Endothelial cell (in vitro differentiated cells): ENCODE measurements around the gene DLGAP1. TPM values are rescaled to one million over a fixed set of nuclear protein-coding genes. Genes with fewer than 3 reads are reported as not detected.

Experiments used
- DNase-seq: peaks from one replicate; pipeline ENCODE4 v3.0.0; 2021; ENCODE audit warnings: low spot score
- H3K27ac Mint-ChIP-seq: one replicate; pipeline ENCODE4 v1.8.0; 2021; ENCODE audit warnings: mixed read lengths, inconsistent platforms; ENCODE audit not compliant: unreplicated experiment
- H3K27me3 Mint-ChIP-seq: one replicate; pipeline ENCODE4 v1.8.0; 2021; ENCODE audit warnings: mild to moderate bottlenecking, moderate library complexity, mixed read lengths, inconsistent platforms; ENCODE audit not compliant: unreplicated experiment
- H3K36me3 Mint-ChIP-seq: one replicate; pipeline ENCODE4 v1.8.0; 2021; ENCODE audit warnings: mild to moderate bottlenecking, low read depth, mixed read lengths, inconsistent platforms; ENCODE audit not compliant: unreplicated experiment
- H3K4me1 Mint-ChIP-seq: one replicate; pipeline ENCODE4 v1.8.0; 2021; ENCODE audit warnings: mild to moderate bottlenecking, mixed read lengths, inconsistent platforms; ENCODE audit not compliant: unreplicated experiment
- H3K4me3 Mint-ChIP-seq: one replicate; pipeline ENCODE4 v1.8.0; 2021; ENCODE audit warnings: mild to moderate bottlenecking, mixed read lengths, inconsistent platforms; ENCODE audit not compliant: unreplicated experiment
- H3K9me3 Mint-ChIP-seq: one replicate; pipeline ENCODE4 v1.8.0; 2021; ENCODE audit warnings: mixed read lengths, inconsistent platforms; ENCODE audit not compliant: unreplicated experiment
- total RNA-seq: library from RNA; stranded (reverse); fragmentation: NEBNext Ultra II Directional; extraction: Animal tissue kit (Norgen Biotek cat#: 25700); gene quantifications from one replicate; pipeline ENCODE4 v1.2.1, GENCODE V29; 2021; ENCODE audit not compliant: unreplicated experiment
- TF ChIP-seq, protein P1 (sequence below): fragments of 200-600 bp; sonication (generic); IDR thresholded peaks from one replicate; pipeline ENCODE4 v1.5.0; 2021; ENCODE audit warnings: antibody characterized with exemption; ENCODE audit not compliant: unreplicated experiment

DLGAP1 gene
- total RNA-seq, 1 donor from 2014 or later: 1.8 TPM

DNA sequence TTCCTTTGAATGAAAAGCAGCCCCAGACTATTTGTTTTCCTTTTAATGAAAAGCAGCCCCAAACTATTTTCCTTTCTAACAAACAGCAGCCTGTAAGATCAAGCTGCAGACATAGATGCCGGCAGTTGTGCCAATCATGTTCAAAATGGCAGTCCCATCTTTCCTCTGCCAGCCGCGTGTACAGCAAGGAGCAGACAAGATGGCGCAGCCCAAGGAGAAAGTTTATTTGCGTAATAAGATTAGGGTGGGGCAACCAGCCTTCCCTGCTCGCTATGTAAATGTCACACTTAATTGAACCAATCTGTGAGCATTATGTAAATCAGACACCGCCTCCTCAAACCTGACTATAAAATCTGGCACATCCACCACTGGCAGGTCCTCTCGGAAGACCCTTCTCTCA lies 779.1 kb downstream of the DLGAP1 start:
- H3K9me3 Mint-ChIP-seq: no peaks in the 10 kb centered on the region
- no peak overlapping the region for H3K27ac Mint-ChIP-seq
- peaks cover 2% of the 10 kb centered on the region for H3K27me3 Mint-ChIP-seq
- TF ChIP-seq, protein P1, sequence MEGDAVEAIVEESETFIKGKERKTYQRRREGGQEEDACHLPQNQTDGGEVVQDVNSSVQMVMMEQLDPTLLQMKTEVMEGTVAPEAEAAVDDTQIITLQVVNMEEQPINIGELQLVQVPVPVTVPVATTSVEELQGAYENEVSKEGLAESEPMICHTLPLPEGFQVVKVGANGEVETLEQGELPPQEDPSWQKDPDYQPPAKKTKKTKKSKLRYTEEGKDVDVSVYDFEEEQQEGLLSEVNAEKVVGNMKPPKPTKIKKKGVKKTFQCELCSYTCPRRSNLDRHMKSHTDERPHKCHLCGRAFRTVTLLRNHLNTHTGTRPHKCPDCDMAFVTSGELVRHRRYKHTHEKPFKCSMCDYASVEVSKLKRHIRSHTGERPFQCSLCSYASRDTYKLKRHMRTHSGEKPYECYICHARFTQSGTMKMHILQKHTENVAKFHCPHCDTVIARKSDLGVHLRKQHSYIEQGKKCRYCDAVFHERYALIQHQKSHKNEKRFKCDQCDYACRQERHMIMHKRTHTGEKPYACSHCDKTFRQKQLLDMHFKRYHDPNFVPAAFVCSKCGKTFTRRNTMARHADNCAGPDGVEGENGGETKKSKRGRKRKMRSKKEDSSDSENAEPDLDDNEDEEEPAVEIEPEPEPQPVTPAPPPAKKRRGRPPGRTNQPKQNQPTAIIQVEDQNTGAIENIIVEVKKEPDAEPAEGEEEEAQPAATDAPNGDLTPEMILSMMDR: no peak
- no peaks in the 10 kb centered on the region for H3K36me3 Mint-ChIP-seq
- peaks cover 4% of the 10 kb centered on the region for H3K4me1 Mint-ChIP-seq
- no peak overlapping the region for H3K4me3 Mint-ChIP-seq
- DNase-seq: no peak

DNA sequence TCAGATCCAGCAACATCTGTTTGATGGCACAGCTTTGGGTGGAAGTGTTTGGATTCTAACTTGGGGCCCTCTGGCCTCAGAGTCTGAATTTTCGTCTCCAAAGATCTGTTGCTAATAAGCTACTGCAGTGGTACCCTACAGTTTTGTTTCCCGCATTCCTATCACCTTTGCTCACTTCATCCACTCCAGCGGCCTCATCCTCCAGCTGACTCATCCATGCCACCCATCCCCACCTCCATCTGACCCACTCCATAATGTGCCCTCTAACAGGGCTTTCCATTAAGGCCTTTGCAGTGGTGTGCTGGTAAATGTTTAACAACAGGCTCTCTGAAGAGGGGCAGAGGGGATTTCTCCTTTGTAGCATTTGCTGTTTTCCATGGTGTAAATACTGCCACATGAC lies 779.7 kb downstream of the DLGAP1 start:
- Mint-ChIP-seq H3K4me1 (peaks cover 7% of the 10 kb centered on the region), H3K27me3 (peaks cover 2% of the 10 kb centered on the region), H3K27ac (no peak overlapping the region), H3K36me3 (no peaks in the 10 kb centered on the region), H3K9me3 (no peaks in the 10 kb centered on the region), H3K4me3 (no peak overlapping the region)
- TF ChIP-seq, protein P1: no peak
- no peak for DNase-seq

DNA sequence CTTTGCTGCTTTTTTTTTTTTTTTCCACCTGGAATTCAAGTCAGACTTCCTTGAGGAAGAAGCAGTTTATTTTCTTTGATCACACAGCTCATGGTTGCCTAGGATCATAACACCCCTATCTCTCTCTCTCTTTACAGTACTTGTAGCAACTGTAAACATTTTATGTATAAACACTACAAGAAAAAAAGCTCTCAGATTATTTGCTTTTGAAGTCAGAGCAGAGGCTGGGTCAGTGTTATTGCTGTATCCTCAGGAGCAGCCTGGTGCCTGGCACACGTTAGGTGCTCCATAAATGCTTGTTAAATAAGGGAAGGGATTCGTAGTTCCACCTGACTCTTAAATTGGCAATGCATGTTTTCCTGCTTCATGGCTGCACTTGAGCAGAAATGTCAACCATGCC lies 783.9 kb downstream of the DLGAP1 start:
- TF ChIP-seq, protein P1: no peak
- H3K9me3 Mint-ChIP-seq: no peaks in the 10 kb centered on the region
- peaks cover 3% of the 10 kb centered on the region for H3K27me3 Mint-ChIP-seq
- no peak for DNase-seq
- peaks cover 7% of the 10 kb centered on the region for H3K4me1 Mint-ChIP-seq
- no peaks in the 10 kb centered on the region for H3K36me3 Mint-ChIP-seq
- H3K27ac Mint-ChIP-seq: no peak overlapping the region
- H3K4me3 Mint-ChIP-seq: no peak overlapping the region

DNA sequence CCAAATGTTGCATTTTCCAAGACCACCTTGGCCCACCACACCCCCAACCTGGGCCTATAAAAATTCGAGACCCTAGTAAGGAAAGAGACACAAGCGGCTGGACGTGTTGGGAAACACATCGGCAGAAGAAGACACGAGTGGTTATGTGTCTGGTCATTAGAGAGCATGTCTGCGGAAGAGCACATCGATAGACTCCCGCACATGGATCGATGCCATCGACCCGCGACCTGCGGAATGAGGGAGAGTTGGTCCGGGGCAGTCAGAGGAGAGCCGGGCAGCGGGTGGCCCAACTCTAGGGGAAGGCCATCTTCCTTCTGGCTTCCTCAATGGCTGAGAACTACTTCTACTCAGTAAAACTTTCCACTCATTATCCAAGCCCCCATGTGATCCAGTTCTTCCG lies 785.7 kb downstream of the DLGAP1 start:
- Mint-ChIP-seq H3K27ac (no peak overlapping the region), H3K4me3 (no peak overlapping the region), H3K4me1 (peaks cover 23% of the 10 kb centered on the region), H3K9me3 (no peaks in the 10 kb centered on the region), H3K27me3 (peaks cover 3% of the 10 kb centered on the region), H3K36me3 (no peaks in the 10 kb centered on the region)
- TF ChIP-seq, protein P1: no peak
- DNase-seq: no peak

DNA sequence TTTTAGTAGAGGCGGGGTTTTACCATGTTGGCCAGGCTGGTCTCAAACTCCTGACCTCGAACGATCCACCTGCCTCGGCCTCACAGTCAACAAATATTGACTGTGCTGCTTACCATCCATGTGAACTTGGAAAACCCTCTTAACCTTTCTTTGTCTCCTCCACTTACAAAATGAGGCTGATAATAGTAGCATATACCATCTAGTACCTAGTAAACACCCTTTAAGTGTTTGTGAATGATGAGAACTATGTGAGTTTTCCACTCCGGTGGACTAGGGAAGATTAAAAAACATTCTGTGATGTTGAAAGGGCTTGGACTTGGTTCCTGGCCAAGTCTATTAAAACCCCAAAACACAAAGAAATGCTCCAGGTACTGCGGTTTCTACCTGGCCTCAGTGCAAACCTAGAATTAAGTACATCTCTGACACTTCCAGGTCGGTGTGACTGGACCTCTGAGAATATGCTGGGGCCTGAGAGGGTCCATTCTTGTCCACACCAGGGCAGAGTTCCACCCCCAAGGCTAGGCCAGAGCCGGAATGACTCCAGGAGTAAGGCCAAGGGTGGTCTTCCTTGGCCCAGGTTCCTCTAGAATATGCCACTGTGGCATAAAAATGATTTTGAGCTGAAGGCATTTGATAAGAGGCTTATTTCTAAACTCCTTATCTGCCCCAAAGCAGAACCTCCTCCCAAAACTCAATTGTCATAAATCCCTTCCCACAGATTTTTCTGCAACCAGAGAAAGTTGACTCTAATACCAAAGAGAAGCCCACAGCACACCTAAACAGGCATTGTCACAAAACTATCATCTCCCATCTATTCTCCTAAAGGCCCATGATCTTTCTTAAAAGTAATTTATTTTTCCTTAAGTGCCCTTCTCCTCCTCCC lies 787.6 kb downstream of the DLGAP1 start:
- Mint-ChIP-seq H3K36me3 (no peaks in the 10 kb centered on the region), H3K9me3 (no peaks in the 10 kb centered on the region), H3K4me1 (peaks cover 24% of the 10 kb centered on the region), H3K27ac (no peak overlapping the region), H3K27me3 (peaks cover 3% of the 10 kb centered on the region), H3K4me3 (no peak overlapping the region)
- no peak for DNase-seq
- TF ChIP-seq, protein P1: no peak
